H7 (cell line): ENCODE data around the gene GNG4. TPM values are rescaled to one million over a fixed set of nuclear protein-coding genes. Genes with fewer than 3 reads are reported as not detected.
A peak's percentile ranks its signal among the peaks of the same experiment; 100 is the strongest.

Source experiments
- DNase-seq: peaks from one replicate; pipeline ENCODE4 v3.0.0; 2012
- H3K27me3 ChIP-seq: 2 replicates; pipeline ENCODE4 v1.6.0; 2011; ENCODE audit warnings: mild to moderate bottlenecking, low read length; ENCODE audit not compliant: control insufficient read depth, insufficient read depth
- H3K36me3 ChIP-seq: replicated peaks from 2 replicates; pipeline ENCODE4 v1.5.1; 2011; ENCODE audit warnings: low read length; ENCODE audit not compliant: control insufficient read depth, insufficient read depth
- H3K4me3 ChIP-seq: 2 replicates; pipeline ENCODE4 v1.5.1; 2011; ENCODE audit warnings: low read depth, mild to moderate bottlenecking, control low read depth, low read length, moderate library complexity; ENCODE audit not compliant: insufficient read depth
- total RNA-seq: library from RNA; depleted of rRNA; stranded (reverse); fragments of >200 nt; shearing (Covaris generic); gene quantifications from 2 replicates; pipeline ENCODE4 v1.2.3, GENCODE V29; 2014

The GNG4 gene
- total RNA-seq, 1 experiment from 2014 or later: 39.0 TPM

GRCh38 chr1:235527196-235527814 lies 122.3 kb downstream of the GNG4 start:
- no peaks in the 10 kb centered on the region for H3K36me3 ChIP-seq
- no peak overlapping the region for H3K4me3 ChIP-seq
- DNase-seq: peak; percentile 36

GRCh38 chr1:235525314-235525713 lies 124.3 kb downstream of the GNG4 start:
- no peak for DNase-seq
- Histone ChIP-seq H3K27me3 (no peaks in the 10 kb centered on the region), H3K4me3 (no peak overlapping the region), H3K36me3 (no peaks in the 10 kb centered on the region)

More at GRCh38 chr1:235527196-235527814, 122.3 kb downstream of the GNG4 start:
- no peaks in the 10 kb centered on the region for H3K27me3 ChIP-seq

- Histone ChIP-seq H3K36me3 (no peaks in the 10 kb centered on the region), H3K4me3 (no peak overlapping the region), H3K27me3 (no peaks in the 10 kb centered on the region)
- peak; percentile 30 for DNase-seq
Observed at GRCh38 chr1:235516862-235517446, 132.6 kb downstream of the GNG4 start.

- Histone ChIP-seq H3K27me3 (no peaks in the 10 kb centered on the region), H3K36me3 (no peaks in the 10 kb centered on the region), H3K4me3 (no peak overlapping the region)
- DNase-seq: no peak
Observed at GRCh38 chr1:235515844-235516512, 133.6 kb downstream of the GNG4 start.

GRCh38 chr1:235513495-235514366 lies 135.9 kb downstream of the GNG4 start:
- Histone ChIP-seq H3K4me3 (no peak overlapping the region), H3K36me3 (no peaks in the 10 kb centered on the region), H3K27me3 (no peaks in the 10 kb centered on the region)
- DNase-seq: peak; percentile 56

- Histone ChIP-seq H3K4me3 (no peak overlapping the region), H3K27me3 (no peaks in the 10 kb centered on the region), H3K36me3 (no peaks in the 10 kb centered on the region)
- no peak for DNase-seq
Observed at GRCh38 chr1:235511470-235512240, 137.9 kb downstream of the GNG4 start.

GRCh38 chr1:235510823-235511222 lies 138.8 kb downstream of the GNG4 start:
- Histone ChIP-seq H3K36me3 (no peaks in the 10 kb centered on the region), H3K4me3 (no peak overlapping the region), H3K27me3 (no peaks in the 10 kb centered on the region)
- DNase-seq: no peak

- no peak for DNase-seq
- H3K27me3 ChIP-seq: no peaks in the 10 kb centered on the region
- H3K4me3 ChIP-seq: no peak overlapping the region
- no peaks in the 10 kb centered on the region for H3K36me3 ChIP-seq
Observed at GRCh38 chr1:235507623-235508022, 142.0 kb downstream of the GNG4 start.

- DNase-seq: peak; percentile 97
- H3K4me3 ChIP-seq: peak overlapping the region; percentile 94
- H3K27me3 ChIP-seq: no peaks in the 10 kb centered on the region
- H3K36me3 ChIP-seq: no peaks in the 10 kb centered on the region
Observed at GRCh38 chr1:235504494-235505222, 144.9 kb downstream of the GNG4 start.

GRCh38 chr1:235504122-235504493 lies 145.5 kb downstream of the GNG4 start, which contains the start of gene B3GALNT2:
TSS of gene B3GALNT2 (minus strand) at chr1:235504452. CDS start at chr1:235504252, 200 bp downstream.
- Histone ChIP-seq H3K4me3 (peak within 1 kb of the TSS; percentile 94), H3K36me3 (no peaks in the 10 kb centered on the region), H3K27me3 (no peaks in the 10 kb centered on the region)
- no peak for DNase-seq

GRCh38 chr1:235503403-235504121 lies 146.0 kb downstream of the GNG4 start:
- Histone ChIP-seq H3K27me3 (no peaks in the 10 kb centered on the region), H3K36me3 (no peaks in the 10 kb centered on the region), H3K4me3 (peak overlapping the region; percentile 91)
- DNase-seq: no peak

- DNase-seq: no peak
- Histone ChIP-seq H3K27me3 (no peaks in the 10 kb centered on the region), H3K36me3 (no peaks in the 10 kb centered on the region), H3K4me3 (peak overlapping the region; percentile 91)
Observed at GRCh38 chr1:235502601-235503402, 146.8 kb downstream of the GNG4 start.
